Common myeloid progenitor, CD34-positive (primary cell): ENCODE data around the gene NCOA3.

ENCODE experiments used
- CTCF ChIA-PET: fragments of 350-600 bp; sonication (Branson Sonifier 250); formaldehyde crosslinking; loops from one replicate; lab custom pipeline; 2021; ENCODE audit warnings: antibody characterized with exemption; lab: Charles Lee
- POLR2A ChIA-PET: fragments of 350-600 bp; sonication (Branson Sonifier 250); formaldehyde crosslinking; loops from one replicate; lab custom pipeline; 2021; ENCODE audit warnings: antibody characterized with exemption; lab: Charles Lee
- DNase-seq, 3 donors: peaks; one replicate each; pipeline versions ENCODE4 v3.0.0 to v3.0.0-alpha.2; 2013
- H3K27ac ChIP-seq, 2 experiments: 1 replicate in 1 of 2; 2 replicates in 1 of 2; pipeline ENCODE4 v1.7.0; 2013; ENCODE audit warnings: inconsistent platforms in 2 of 2, low read length in 2 of 2, mild to moderate bottlenecking in 2 of 2, low read depth in 1 of 2, moderate library complexity in 1 of 2; ENCODE audit not compliant: severe bottlenecking in 2 of 2, insufficient read depth in 1 of 2, poor library complexity in 1 of 2
- H3K27me3 ChIP-seq, 5 experiments: replicated peaks in 2 of 5; 1 replicate in 3 of 5; 2 replicates in 2 of 5; pipeline versions ENCODE4 v1.6.1 to v1.7.0; 2013; ENCODE audit warnings: low read length in 4 of 5, mild to moderate bottlenecking in 2 of 5, moderate library complexity in 2 of 5, inconsistent platforms in 1 of 5; ENCODE audit not compliant: insufficient read depth in 5 of 5, control insufficient read depth in 4 of 5
- H3K36me3 ChIP-seq, 4 experiments: 1 replicate in 2 of 4; 2 replicates in 2 of 4; pipeline versions ENCODE4 v1.6.1 to v1.7.0; 2013; ENCODE audit warnings: low read length in 3 of 4, control low read depth in 1 of 4, mild to moderate bottlenecking in 1 of 4; ENCODE audit not compliant: control insufficient read depth in 4 of 4, insufficient read depth in 4 of 4
- H3K4me1 ChIP-seq, 4 experiments: 1 replicate in 3 of 4; 2 replicates in 1 of 4; pipeline versions ENCODE4 v1.6.1 to v1.7.1; 2013; ENCODE audit warnings: low read length in 3 of 4, mild to moderate bottlenecking in 3 of 4, control low read depth in 1 of 4, inconsistent platforms in 1 of 4, moderate library complexity in 1 of 4; ENCODE audit not compliant: control insufficient read depth in 4 of 4, insufficient read depth in 4 of 4; ENCODE audit errors: control extremely low read depth in 1 of 4
- H3K4me3 ChIP-seq, 7 experiments: 1 replicate in 4 of 7; 2 replicates in 3 of 7; pipeline versions ENCODE4 v1.5.1 to v1.7.0; 2013; ENCODE audit warnings: mild to moderate bottlenecking in 7 of 7, low read length in 6 of 7, moderate library complexity in 6 of 7, inconsistent platforms in 2 of 7, low read depth in 2 of 7, control low read depth in 1 of 7; ENCODE audit not compliant: insufficient read depth in 4 of 7, control insufficient read depth in 1 of 7; ENCODE audit errors: extremely low read depth in 1 of 7
- H3K9me3 ChIP-seq, 5 experiments: 1 replicate in 4 of 5; 2 replicates in 1 of 5; pipeline versions ENCODE4 v1.6.1 to v1.7.1; 2013; ENCODE audit warnings: low read length in 4 of 5, mild to moderate bottlenecking in 2 of 5, inconsistent platforms in 1 of 5, low read depth in 1 of 5, moderate library complexity in 1 of 5; ENCODE audit not compliant: control insufficient read depth in 4 of 5, insufficient read depth in 2 of 5; ENCODE audit errors: control extremely low read depth in 1 of 5
- WGBS: methylation state at CpG from one replicate; pipeline ENCODE4 v1.1.5; 2013; ENCODE audit not compliant: insufficient coverage; 5-methylcytosine and 5-hydroxymethylcytosine counted together

The NCOA3 gene

GRCh38 chr20:47544852-47545251 lies 43.2 kb downstream of the NCOA3 start:
- ChIA-PET CTCF (interaction anchor here (0.7 kb wide), 1 partner anchor 16 kb away, joined by 3 read pairs; no protein-coding TSS in a partner anchor), POLR2A (no interaction called here)
- no peak overlapping the region for H3K27ac ChIP-seq
- H3K4me1 ChIP-seq: peaks cover 0 to 6% (median 0%) of the 10 kb centered on the region in 4 experiments
- no CpG with 5 or more reads among the region's 2 CpGs for WGBS
- peaks cover 0 to 2% (median under 1%) of the 10 kb centered on the region in 4 experiments for H3K36me3 ChIP-seq
- H3K4me3 ChIP-seq: no peak overlapping the region
- DNase-seq: no peak
- H3K9me3 ChIP-seq: no peaks in the 10 kb centered on the region
- no peaks in the 10 kb centered on the region for H3K27me3 ChIP-seq

GRCh38 chr20:47545499-47545898 lies 43.8 kb downstream of the NCOA3 start:
- no peaks in the 10 kb centered on the region for H3K27me3 ChIP-seq
- ChIA-PET CTCF (interaction anchor here (0.7 kb wide), 1 partner anchor 17 kb away, joined by 3 read pairs; no protein-coding TSS in a partner anchor), POLR2A (interaction anchor here (0.6 kb wide), 1 partner anchor 11 kb away, joined by 5 read pairs; no protein-coding TSS in a partner anchor)
- 97% methylated on average over 4 of the region's 4 CpGs for WGBS
- H3K4me1 ChIP-seq: peaks cover 0 to 6% (median 0%) of the 10 kb centered on the region in 4 experiments
- H3K4me3 ChIP-seq: no peak overlapping the region
- H3K9me3 ChIP-seq: no peaks in the 10 kb centered on the region
- no peak for DNase-seq
- no peak overlapping the region for H3K27ac ChIP-seq
- H3K36me3 ChIP-seq: peaks cover 0 to 2% (median under 1%) of the 10 kb centered on the region in 4 experiments

- peaks cover 0 to 3% (median 0%) of the 10 kb centered on the region in 4 experiments for H3K4me1 ChIP-seq
- no peak overlapping the region for H3K4me3 ChIP-seq
- no peaks in the 10 kb centered on the region for H3K27me3 ChIP-seq
- no peak for DNase-seq
- no peaks in the 10 kb centered on the region for H3K9me3 ChIP-seq
- ChIA-PET CTCF (no interaction called here), POLR2A (interaction anchor here (0.6 kb wide), 1 partner anchor 10 kb away, joined by 5 read pairs; no protein-coding TSS in a partner anchor)
- H3K36me3 ChIP-seq: peaks cover 0 to 3% (median 2%) of the 10 kb centered on the region in 4 experiments
- 89% methylated on average over 3 of the region's 13 CpGs for WGBS
- H3K27ac ChIP-seq: no peak overlapping the region
Observed at GRCh38 chr20:47546184-47547033, 44.7 kb downstream of the NCOA3 start.

GRCh38 chr20:47547034-47547387 lies 45.3 kb downstream of the NCOA3 start:
- DNase-seq: no peak
- H3K4me1 ChIP-seq: no peaks in the 10 kb centered on the region
- H3K9me3 ChIP-seq: no peaks in the 10 kb centered on the region
- H3K27me3 ChIP-seq: no peaks in the 10 kb centered on the region
- peaks cover 0 to 3% (median 2%) of the 10 kb centered on the region in 4 experiments for H3K36me3 ChIP-seq
- no peak overlapping the region for H3K27ac ChIP-seq
- ChIA-PET CTCF (no interaction called here), POLR2A (no interaction called here)
- H3K4me3 ChIP-seq: no peak overlapping the region
- WGBS: 100% methylated on average over 1 of the region's 5 CpGs

- no peak for DNase-seq
Observed at GRCh38 chr20:47549671-47550070, 48.0 kb downstream of the NCOA3 start.

GRCh38 chr20:47551222-47551621 lies 49.5 kb downstream of the NCOA3 start:
- Histone ChIP-seq H3K4me3 (no peak overlapping the region), H3K4me1 (no peaks in the 10 kb centered on the region), H3K36me3 (peaks cover 0 to 3% (median 2%) of the 10 kb centered on the region in 4 experiments), H3K27ac (no peak overlapping the region), H3K27me3 (no peaks in the 10 kb centered on the region), H3K9me3 (peaks cover 0 to 2% (median 0%) of the 10 kb centered on the region in 5 experiments)
- CTCF ChIA-PET: no interaction called here
- no peak for DNase-seq
- POLR2A ChIA-PET: no interaction called here
- 100% methylated on average over 2 of the region's 5 CpGs for WGBS

More at GRCh38 chr20:47549671-47550070, 48.0 kb downstream of the NCOA3 start:
- Histone ChIP-seq H3K9me3 (no peaks in the 10 kb centered on the region), H3K4me3 (no peak overlapping the region), H3K4me1 (no peaks in the 10 kb centered on the region), H3K27me3 (no peaks in the 10 kb centered on the region), H3K36me3 (peaks cover 0 to 3% (median 2%) of the 10 kb centered on the region in 4 experiments), H3K27ac (no peak overlapping the region)
- 100% methylated on average over 3 of the region's 3 CpGs for WGBS
- ChIA-PET CTCF (interaction anchor here (0.6 kb wide), 2 partner anchors 14 to 82 kb away, joined by 3 read pairs; no protein-coding TSS in a partner anchor), POLR2A (no interaction called here)

- ChIA-PET CTCF (interaction anchor here (1.0 kb wide), 1 partner anchor 16 kb away, joined by 3 read pairs; no protein-coding TSS in a partner anchor), POLR2A (no interaction called here)
Observed at GRCh38 chr20:47551841-47552240, 50.2 kb downstream of the NCOA3 start.

More at GRCh38 chr20:47551841-47552240, 50.2 kb downstream of the NCOA3 start:
- DNase-seq: peak in 1 of 3 donors; percentile 16
- no peak overlapping the region for H3K27ac ChIP-seq
- H3K4me3 ChIP-seq: no peak overlapping the region
- peaks cover 0 to 2% (median 0%) of the 10 kb centered on the region in 5 experiments for H3K9me3 ChIP-seq
- H3K4me1 ChIP-seq: no peaks in the 10 kb centered on the region
- H3K36me3 ChIP-seq: peaks cover 0 to 3% (median under 1%) of the 10 kb centered on the region in 4 experiments
- H3K27me3 ChIP-seq: no peaks in the 10 kb centered on the region
